Pancreas (tissue), 10 donors: ENCODE results near the gene MPEG1. TPM values are rescaled to one million over a fixed set of nuclear protein-coding genes. Genes with fewer than 3 reads are reported as not detected.

ENCODE experiments used
- ATAC-seq, 4 donors: fragments of 200-7000 bp; cut with Tn5 transposase; one replicate each; pipeline versions ENCODE4 v1.8.0 to v1.9.1; 2020; ENCODE audit warnings: mild to moderate bottlenecking in 4 of 4, moderate library complexity in 4 of 4
- DNase-seq, 6 donors: peaks; one replicate each; pipeline ENCODE4 v3.0.0-alpha.2; 2020
- FAIRE-seq: peaks from 2 replicates; lab custom pipeline; 2012; peaks lifted over from hg19 to GRCh38; lab: Jason Lieb, UNC
- H3K27ac ChIP-seq, 4 donors: fragments of 200-600 bp; sonication (generic); 1 replicate in 3 of 4; 2 replicates in 1 of 4; pipeline versions ENCODE4 v1.5.0 to v1.8.0; 2020
- H3K27me3 ChIP-seq, 4 donors: fragments of 200-600 bp; one replicate each; pipeline ENCODE4 v1.8.0; 2021
- H3K36me3 ChIP-seq, 3 donors: fragments of 200-600 bp; sonication (generic) in 1 of 3; one replicate each; pipeline versions ENCODE4 v1.5.0 to v1.8.0; 2020 to 2021
- H3K4me1 ChIP-seq, 3 donors: fragments of 200-600 bp; one replicate each; pipeline ENCODE4 v1.8.0; 2021
- H3K4me3 ChIP-seq, 4 donors: fragments of 200-600 bp; sonication (generic) in 2 of 4; one replicate each; pipeline versions ENCODE4 v1.5.0 to v1.8.0; 2020 to 2021
- H3K9me3 ChIP-seq, 4 donors: fragments of 200-600 bp; one replicate each; pipeline ENCODE4 v1.8.0; 2021
- CTCF ChIP-seq, 4 donors: fragments of 200-600 bp; sonication (generic) in 3 of 4; IDR thresholded peaks; one replicate each; pipeline versions ENCODE4 v1.5.0 to v1.8.0; 2021; ENCODE audit warnings: antibody characterized with exemption in 4 of 4
- WGBS, 2 donors: extraction: QIAGEN DNeasy Blood & Tissue Kit; methylation state at CpG; one replicate each; pipeline ENCODE4 v1.1.7; 2013; 5-methylcytosine and 5-hydroxymethylcytosine counted together
- intact Hi-C, 3 donors: fragments of 100-400 bp; cut with DNase I; formaldehyde crosslinking; loops; one replicate each; pipeline versions ENCODE4 v1.11.1 to v1.14.2; 2022
- polyA plus RNA-seq, 2 donors: library from polyadenylated mRNA; stranded (reverse); fragments of 200-250 nt; gene quantifications; one replicate each; pipeline ENCODE4 v1.2.3, GENCODE V29; 2013
- total RNA-seq, 6 donors: library from RNA; stranded (reverse); fragmentation: NEBNext Ultra II Directional in 4 of 6; extraction: Animal tissue kit (Norgen Biotek cat#: 25700) in 4 of 6; gene quantifications; one replicate each; pipeline versions ENCODE4 v1.2.1 to v1.2.4, GENCODE V29; 2021 to 2023
- donor health status: healthy with polysubstance abuse.
- donor health status: DM: no; HTN: no; CAD: no; lungs with moderate emphysema.
- donor health status: DM: no; HTN: no; CAD: no.
- donor health status: control.
- donor health status: control.
- donor health status: Bipolar disorder and iron deficiency.
- donor health status: DM: yes; HTN: yes; CAD: no.
- donor health status: DM: no; HTN: no; CAD: no.
- donor health status: DM: no; HTN: no; CAD: no.
- donor health status: DM: yes; HTN: yes; CAD: no.

MPEG1 gene
- total and polyA plus RNA-seq, 8 donors = 0.51 to 7.1 (median 1.2) TPM

- peak overlapping the region in 3 of 4 donors; percentile 34 to 79 (median 74) for H3K27ac ChIP-seq
- no peak for TF ChIP-seq CTCF (IDR thresholded peaks at IDR 0.05)
- no peak overlapping the region for H3K4me3 ChIP-seq
- 55 to 67% methylated on average over 5 of the region's 5 CpGs for WGBS, 2 donors
- DNase-seq (no peak), ATAC-seq (peak in 1 of 4 donors; percentile 5), FAIRE-seq (no peak)
- H3K9me3 ChIP-seq = no peaks in the 10 kb centered on the region
- H3K27me3 ChIP-seq = no peaks in the 10 kb centered on the region
- peaks cover 0 to 16% (median 0%) of the 10 kb centered on the region in 3 donors for H3K4me1 ChIP-seq
- intact Hi-C loops = no loop called here
- peaks cover 0 to 8% (median 0%) of the 10 kb centered on the region in 3 donors for H3K36me3 ChIP-seq
Measured at GRCh38 chr11:59185386-59185945, 27.3 kb downstream of the MPEG1 start.

GRCh38 chr11:59184691-59185339 is 27.9 kb downstream of the MPEG1 start:
- no peaks in the 10 kb centered on the region for H3K27me3 ChIP-seq
- TF ChIP-seq CTCF (IDR thresholded peaks at IDR 0.05) = no peak
- no peak overlapping the region for H3K4me3 ChIP-seq
- peaks cover 0 to 8% (median 0%) of the 10 kb centered on the region in 3 donors for H3K36me3 ChIP-seq
- peaks cover 0 to 16% (median 0%) of the 10 kb centered on the region in 3 donors for H3K4me1 ChIP-seq
- FAIRE-seq (no peak), DNase-seq (no peak), ATAC-seq (no peak)
- WGBS, 2 donors = 60% methylated on average over 9 of the region's 9 CpGs
- no peaks in the 10 kb centered on the region for H3K9me3 ChIP-seq
- intact Hi-C loops = no loop called here
- H3K27ac ChIP-seq = peak overlapping the region in 3 of 4 donors; percentile 18 to 79 (median 74)

GRCh38 chr11:59183771-59184170 is 29.0 kb downstream of the MPEG1 start:
- Histone ChIP-seq H3K4me3 (no peak overlapping the region), H3K36me3 (peaks cover 0 to 8% (median 0%) of the 10 kb centered on the region in 3 donors), H3K4me1 (peaks cover 0 to 16% (median 0%) of the 10 kb centered on the region in 3 donors), H3K27ac (peak overlapping the region in 1 of 4 donors; percentile 74), H3K9me3 (no peaks in the 10 kb centered on the region), H3K27me3 (no peaks in the 10 kb centered on the region)
- TF ChIP-seq CTCF (IDR thresholded peaks at IDR 0.05) = no peak
- DNase-seq (no peak), FAIRE-seq (no peak), ATAC-seq (no peak)
- intact Hi-C loops = no loop called here
- WGBS, 2 donors = 58 to 65% methylated on average over 1 of the region's 1 CpG

- no peak overlapping the region for H3K27ac ChIP-seq
- WGBS, 2 donors = 75 to 86% methylated on average over 4 of the region's 4 CpGs
- no peaks in the 10 kb centered on the region for H3K27me3 ChIP-seq
- FAIRE-seq (no peak), ATAC-seq (peak in 2 of 4 donors; percentile 21 to 55), DNase-seq (peak in 2 of 6 donors; percentile 26 to 39)
- H3K4me1 ChIP-seq = peaks cover 0 to 15% (median 0%) of the 10 kb centered on the region in 3 donors
- TF ChIP-seq CTCF (IDR thresholded peaks at IDR 0.05) = peak in 2 of 4 donors; percentile 35 to 38
- H3K4me3 ChIP-seq = no peak overlapping the region
- H3K36me3 ChIP-seq = peaks cover 0 to 8% (median 0%) of the 10 kb centered on the region in 3 donors
- intact Hi-C loops = no loop called here
- no peaks in the 10 kb centered on the region for H3K9me3 ChIP-seq
Measured at GRCh38 chr11:59182457-59183151, 30.1 kb downstream of the MPEG1 start.
